Measurements from ENCODE around the gene EVL. TPM values are rescaled to one million over a fixed set of nuclear protein-coding genes. Genes with fewer than 3 reads are reported as not detected.

Gene EVL
- total RNA-seq, 2 donors from 2014 or later = 53.1 to 102 TPM

DNA sequence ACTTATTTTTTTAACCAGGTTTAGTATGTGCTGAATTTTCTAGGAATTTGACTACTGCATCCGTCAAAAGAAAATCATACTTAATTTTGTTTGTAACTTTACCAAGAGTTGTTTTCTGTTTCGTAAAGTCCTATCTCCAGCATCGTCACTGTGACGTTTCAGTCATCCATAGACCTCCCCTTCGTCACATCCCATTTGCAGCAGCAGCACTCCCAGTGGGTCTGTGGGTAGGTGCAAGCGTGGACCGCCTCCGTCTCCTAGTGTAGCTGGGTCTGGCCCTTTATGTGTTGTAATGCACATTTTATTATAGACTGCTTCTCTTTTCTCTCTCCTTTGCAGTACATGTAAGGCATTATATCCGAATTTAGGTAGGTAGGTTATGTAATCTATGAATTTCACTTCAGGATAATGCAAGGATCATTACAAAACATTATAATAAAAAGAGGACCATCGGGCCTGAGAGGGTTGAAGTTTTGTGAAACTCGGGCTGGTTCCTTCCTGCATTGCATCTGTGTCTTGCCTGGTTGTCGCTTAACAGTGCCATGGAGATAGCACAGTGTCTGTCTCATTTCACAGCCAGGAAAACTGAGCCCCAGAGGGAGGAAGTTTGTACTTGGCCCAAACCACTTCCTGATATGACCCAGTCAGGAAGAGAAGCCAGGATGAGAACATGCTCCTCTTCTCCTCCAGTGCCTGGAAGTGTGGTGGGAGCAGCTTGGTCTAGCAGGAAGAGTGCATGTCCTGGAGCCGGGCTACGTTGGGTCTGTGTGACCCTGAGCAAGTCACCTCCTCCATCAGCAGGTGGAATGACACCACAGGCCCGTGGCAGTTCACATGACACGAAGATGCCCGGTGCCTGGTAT lies 41.3 kb downstream of the EVL start:
- Histone ChIP-seq H3K27me3 (replicated peaks; ENCODE audit: insufficient read depth) (no peaks in the 10 kb centered on the region), H3K36me3 (no peaks in the 10 kb centered on the region), H3K4me1 (ENCODE audit: control insufficient read depth in 1 of 2, low read depth in 2 of 2) (peaks cover 22 to 56% of the 10 kb centered on the region in 2 donors), H3K9me3 (no peaks in the 10 kb centered on the region), H3K4me3 (no peak overlapping the region), H3K27ac (no peak overlapping the region)
- DNase-seq (ENCODE audit: low spot score) = no peak
- TF ChIP-seq, protein P1, sequence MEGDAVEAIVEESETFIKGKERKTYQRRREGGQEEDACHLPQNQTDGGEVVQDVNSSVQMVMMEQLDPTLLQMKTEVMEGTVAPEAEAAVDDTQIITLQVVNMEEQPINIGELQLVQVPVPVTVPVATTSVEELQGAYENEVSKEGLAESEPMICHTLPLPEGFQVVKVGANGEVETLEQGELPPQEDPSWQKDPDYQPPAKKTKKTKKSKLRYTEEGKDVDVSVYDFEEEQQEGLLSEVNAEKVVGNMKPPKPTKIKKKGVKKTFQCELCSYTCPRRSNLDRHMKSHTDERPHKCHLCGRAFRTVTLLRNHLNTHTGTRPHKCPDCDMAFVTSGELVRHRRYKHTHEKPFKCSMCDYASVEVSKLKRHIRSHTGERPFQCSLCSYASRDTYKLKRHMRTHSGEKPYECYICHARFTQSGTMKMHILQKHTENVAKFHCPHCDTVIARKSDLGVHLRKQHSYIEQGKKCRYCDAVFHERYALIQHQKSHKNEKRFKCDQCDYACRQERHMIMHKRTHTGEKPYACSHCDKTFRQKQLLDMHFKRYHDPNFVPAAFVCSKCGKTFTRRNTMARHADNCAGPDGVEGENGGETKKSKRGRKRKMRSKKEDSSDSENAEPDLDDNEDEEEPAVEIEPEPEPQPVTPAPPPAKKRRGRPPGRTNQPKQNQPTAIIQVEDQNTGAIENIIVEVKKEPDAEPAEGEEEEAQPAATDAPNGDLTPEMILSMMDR (IDR thresholded peaks at IDR 0.05) = no peak
- no peak for ATAC-seq (ENCODE audit: insufficient number of reproducible peaks, low FRiP score, low read depth)

GRCh38 chr14:100107236-100107635 lies 42.0 kb downstream of the EVL start:
- H3K4me1 ChIP-seq (ENCODE audit: control insufficient read depth in 1 of 2, low read depth in 2 of 2) = peaks cover 22 to 63% of the 10 kb centered on the region in 2 donors

DNA sequence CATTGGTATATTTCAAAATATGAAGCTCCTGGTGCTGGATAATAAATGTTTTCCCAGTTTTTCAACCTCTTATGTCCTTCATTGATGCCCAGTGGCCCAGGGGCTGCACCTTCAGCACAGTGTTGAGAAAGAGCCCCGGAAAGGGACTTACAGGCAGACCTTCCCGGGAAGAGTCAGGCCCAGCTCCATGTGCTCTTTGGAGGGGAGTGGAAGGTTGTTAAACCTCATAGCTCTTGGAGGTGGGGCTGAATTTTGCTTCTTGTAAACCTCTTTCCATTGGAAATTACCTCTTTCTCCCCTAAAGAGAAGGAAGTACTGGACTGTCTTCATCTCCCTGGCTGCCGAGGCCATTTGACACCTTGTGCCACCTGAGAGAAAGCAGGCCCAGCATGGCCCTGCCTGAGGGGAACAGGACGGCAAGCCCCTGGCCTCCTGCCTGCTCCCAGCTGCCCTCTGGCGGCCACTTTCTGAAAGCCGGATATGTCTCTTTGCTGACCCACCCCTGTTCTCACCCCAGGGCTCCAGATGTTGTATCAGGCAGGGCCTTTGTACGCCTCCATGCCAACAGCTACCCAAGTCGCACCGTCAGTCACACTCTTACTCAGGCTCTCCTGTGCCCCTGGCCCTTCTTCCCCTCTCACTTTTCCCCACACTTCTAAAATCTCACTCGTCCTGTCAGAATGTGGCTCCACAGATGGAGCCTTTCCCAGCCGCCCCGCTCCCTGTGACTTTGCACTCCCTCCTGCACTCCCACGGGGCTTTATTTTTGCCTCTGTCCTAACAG lies 43.0 kb downstream of the EVL start:
- no peaks in the 10 kb centered on the region for H3K27me3 ChIP-seq (replicated peaks; ENCODE audit: insufficient read depth)
- peaks cover 18 to 58% of the 10 kb centered on the region in 2 donors for H3K4me1 ChIP-seq (ENCODE audit: control insufficient read depth in 1 of 2, low read depth in 2 of 2)
- no peaks in the 10 kb centered on the region for H3K36me3 ChIP-seq
- peak; percentile 48 for DNase-seq (ENCODE audit: low spot score)
- no peak for ATAC-seq (ENCODE audit: insufficient number of reproducible peaks, low FRiP score, low read depth)
- no peak overlapping the region for H3K4me3 ChIP-seq
- TF ChIP-seq, protein P1 (IDR thresholded peaks at IDR 0.05) = peak; percentile 91
- H3K9me3 ChIP-seq = no peaks in the 10 kb centered on the region
- H3K27ac ChIP-seq = no peak overlapping the region

More at GRCh38 chr14:100107236-100107635, 42.0 kb downstream of the EVL start:
- H3K9me3 ChIP-seq = no peaks in the 10 kb centered on the region
- no peaks in the 10 kb centered on the region for H3K27me3 ChIP-seq (replicated peaks; ENCODE audit: insufficient read depth)
- TF ChIP-seq, protein P1 (IDR thresholded peaks at IDR 0.05) = no peak
- H3K27ac ChIP-seq = no peak overlapping the region
- no peak overlapping the region for H3K4me3 ChIP-seq
- ATAC-seq (ENCODE audit: insufficient number of reproducible peaks, low FRiP score, low read depth) (no peak), DNase-seq (ENCODE audit: low spot score) (no peak)
- no peaks in the 10 kb centered on the region for H3K36me3 ChIP-seq

- no peak overlapping the region for H3K4me3 ChIP-seq
- no peak for DNase-seq (ENCODE audit: low spot score)
- H3K4me1 ChIP-seq (ENCODE audit: control insufficient read depth in 1 of 2, low read depth in 2 of 2) = peaks cover 10 to 50% of the 10 kb centered on the region in 2 donors
- no peaks in the 10 kb centered on the region for H3K27me3 ChIP-seq (replicated peaks; ENCODE audit: insufficient read depth)
- H3K36me3 ChIP-seq = no peaks in the 10 kb centered on the region
- H3K9me3 ChIP-seq = no peaks in the 10 kb centered on the region
- no peak overlapping the region for H3K27ac ChIP-seq
- no peak for ATAC-seq (ENCODE audit: insufficient number of reproducible peaks, low FRiP score, low read depth)
- TF ChIP-seq, protein P1 (IDR thresholded peaks at IDR 0.05) = no peak
Measured at GRCh38 chr14:100108840-100109593, 43.8 kb downstream of the EVL start.

Data from thoracic aorta (tissue), 2 donors.